GM13976 (cell line): ENCODE results near the gene BRD3OS.
A peak's percentile ranks its signal among the peaks of the same experiment; 100 is the strongest.

Experiments
- DNase-seq: peaks from one replicate; pipeline ENCODE4 v3.0.0; 2012; ENCODE audit warnings: low spot score
- in situ Hi-C: fragments of 300-500 bp; cut with MboI; formaldehyde crosslinking; loops from one replicate; pipeline ENCODE4 v1.12.0; 2022; ENCODE audit warnings: low sequenced_read_pairs, mixed read lengths, inconsistent platforms; ENCODE audit not compliant: unreplicated experiment
- TF ChIP-seq, protein P1 (sequence below): IDR thresholded peaks from 2 replicates; pipeline ENCODE4 v1.5.1; 2012; ENCODE audit warnings: borderline replicate concordance, mild to moderate bottlenecking; ENCODE audit not compliant: insufficient read depth; ENCODE audit errors: extremely low read depth, missing control alignments, control extremely low read depth

Gene BRD3OS

GRCh38 chr9:134059188-134059641, 33.9 kb downstream of the BRD3OS start:
- TF ChIP-seq, protein P1, sequence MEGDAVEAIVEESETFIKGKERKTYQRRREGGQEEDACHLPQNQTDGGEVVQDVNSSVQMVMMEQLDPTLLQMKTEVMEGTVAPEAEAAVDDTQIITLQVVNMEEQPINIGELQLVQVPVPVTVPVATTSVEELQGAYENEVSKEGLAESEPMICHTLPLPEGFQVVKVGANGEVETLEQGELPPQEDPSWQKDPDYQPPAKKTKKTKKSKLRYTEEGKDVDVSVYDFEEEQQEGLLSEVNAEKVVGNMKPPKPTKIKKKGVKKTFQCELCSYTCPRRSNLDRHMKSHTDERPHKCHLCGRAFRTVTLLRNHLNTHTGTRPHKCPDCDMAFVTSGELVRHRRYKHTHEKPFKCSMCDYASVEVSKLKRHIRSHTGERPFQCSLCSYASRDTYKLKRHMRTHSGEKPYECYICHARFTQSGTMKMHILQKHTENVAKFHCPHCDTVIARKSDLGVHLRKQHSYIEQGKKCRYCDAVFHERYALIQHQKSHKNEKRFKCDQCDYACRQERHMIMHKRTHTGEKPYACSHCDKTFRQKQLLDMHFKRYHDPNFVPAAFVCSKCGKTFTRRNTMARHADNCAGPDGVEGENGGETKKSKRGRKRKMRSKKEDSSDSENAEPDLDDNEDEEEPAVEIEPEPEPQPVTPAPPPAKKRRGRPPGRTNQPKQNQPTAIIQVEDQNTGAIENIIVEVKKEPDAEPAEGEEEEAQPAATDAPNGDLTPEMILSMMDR, result no peak
- in situ Hi-C loops, result no loop called here
- no peak for DNase-seq

GRCh38 chr9:134059661-134060395, 34.5 kb downstream of the BRD3OS start:
- DNase-seq, result peak; percentile 85
- TF ChIP-seq, protein P1, result no peak
- in situ Hi-C loops, result no loop called here

DNA sequence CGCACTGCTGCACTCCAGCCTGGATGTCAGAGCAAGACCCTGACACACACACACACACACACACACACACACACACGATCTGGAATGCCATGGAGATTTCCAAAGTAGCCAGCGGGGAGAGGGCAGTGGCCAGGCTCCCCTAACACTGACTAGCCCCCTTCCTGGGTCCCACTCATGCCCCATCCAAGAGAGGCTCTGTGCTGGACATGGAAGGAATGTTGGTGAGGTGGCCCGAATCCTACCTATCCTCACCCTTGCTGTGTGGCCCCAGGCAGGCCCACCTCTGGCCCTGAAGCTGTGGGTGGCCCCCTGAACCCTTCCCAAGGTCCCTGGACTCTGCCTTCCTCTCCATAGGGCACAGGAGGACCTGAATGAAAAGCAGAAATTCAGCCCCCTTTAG, 35.3 kb downstream of the BRD3OS start:
- in situ Hi-C loops, result no loop called here
- no peak for DNase-seq
- TF ChIP-seq, protein P1, result no peak

DNA sequence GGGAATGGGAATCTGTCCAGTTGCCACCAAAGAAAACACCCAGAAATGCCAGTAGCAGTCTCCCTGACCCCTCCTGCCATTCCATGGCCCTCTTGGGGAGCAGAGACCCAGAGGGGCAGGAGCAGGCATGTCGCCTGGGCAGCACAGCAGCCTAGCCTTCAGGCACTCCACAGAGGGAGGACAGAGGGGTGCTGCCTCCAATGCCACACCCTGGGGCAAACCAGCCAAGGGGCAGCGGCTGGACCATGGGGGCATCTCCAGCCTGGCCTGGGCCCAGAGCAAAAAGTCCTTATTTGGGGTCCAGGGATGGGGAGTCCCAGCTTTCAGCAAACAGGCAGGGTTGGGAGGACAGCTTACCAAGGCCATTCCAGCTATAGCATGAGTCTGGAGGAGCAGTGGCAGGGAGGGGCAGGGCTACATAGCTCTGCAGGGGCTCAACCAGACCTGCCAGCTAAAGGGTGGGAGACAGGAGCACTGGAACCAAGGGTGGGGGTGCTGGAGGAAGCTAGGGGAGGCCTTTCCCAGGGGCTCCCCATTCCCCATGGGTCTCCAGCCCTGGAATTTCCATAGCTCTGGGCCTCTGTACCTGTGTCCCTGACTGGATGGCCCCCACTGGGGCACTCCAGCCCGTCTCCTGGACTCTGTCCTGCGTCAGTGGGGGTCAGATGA, 35.9 kb downstream of the BRD3OS start:
- DNase-seq, result no peak
- in situ Hi-C loops, result no loop called here
- TF ChIP-seq, protein P1, result no peak

- in situ Hi-C loops, result no loop called here
- TF ChIP-seq, protein P1, result no peak
- DNase-seq, result no peak
These were observed 36.5 kb downstream of the BRD3OS start for GRCh38 chr9:134061688-134062371.

GRCh38 chr9:134062461-134063087, 37.3 kb downstream of the BRD3OS start:
- TF ChIP-seq, protein P1, result no peak
- no peak for DNase-seq
- in situ Hi-C loops, result no loop called here
